ENCODE results near the gene HID1.
"Not testable (repeated sequence)": the region's sequence is repeated elsewhere in the genome, so short reads cannot be mapped to it uniquely, and the experiment has no call there.

The HID1 gene

DNA sequence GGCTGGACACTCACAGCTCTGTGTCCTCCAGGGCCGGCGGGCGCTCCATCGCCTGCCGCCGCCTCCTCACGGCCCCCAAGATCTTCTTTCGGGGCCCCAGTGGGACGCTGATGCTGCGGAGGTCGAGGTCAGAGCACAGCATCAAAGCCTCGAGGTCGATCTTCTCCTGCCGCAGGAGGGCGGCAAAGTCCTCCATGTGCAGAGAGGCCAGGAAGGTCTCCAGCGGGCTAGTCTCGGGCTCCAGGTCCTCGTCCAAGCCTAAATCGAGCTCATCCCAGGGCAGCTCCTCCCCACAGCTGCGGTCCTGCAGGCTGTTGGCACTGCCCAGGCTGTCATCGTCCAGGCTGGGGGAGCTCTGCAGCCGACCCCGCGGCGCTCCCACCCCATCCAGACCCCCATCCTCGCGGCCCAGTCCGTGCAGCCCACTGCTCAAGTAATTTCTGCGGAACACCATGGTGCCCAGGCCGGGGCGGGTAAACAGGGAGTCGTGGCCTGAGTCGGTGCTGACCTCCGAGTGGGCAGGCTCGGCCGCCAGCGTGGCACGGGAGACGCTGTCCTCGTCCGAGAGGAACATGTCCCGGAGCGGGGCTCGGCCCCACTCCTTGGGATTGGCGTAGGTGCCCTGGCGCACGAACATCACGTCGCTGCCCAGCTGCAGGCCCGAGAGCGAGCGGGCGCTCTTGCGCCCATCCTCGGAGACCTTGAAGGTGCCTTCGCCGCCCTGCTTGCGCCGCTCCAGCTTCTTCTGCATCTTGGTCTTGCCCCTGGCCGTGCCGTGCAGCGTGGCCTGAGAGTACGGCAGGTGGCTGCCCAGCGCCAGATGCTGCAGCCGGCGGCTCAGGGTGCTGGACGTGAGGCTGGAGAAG, 52.9 kb downstream of the HID1 start:
- Mint-ChIP-seq H3K27ac (no peak overlapping the region), H3K36me3 (no peaks in the 10 kb centered on the region), H3K4me1 (ENCODE audit: low read depth) (peaks cover 4% of the 10 kb centered on the region), H3K27me3 (peaks cover 10% of the 10 kb centered on the region), H3K9me3 (ENCODE audit: low read depth) (no peaks in the 10 kb centered on the region), H3K4me3 (no peak overlapping the region)

GRCh38 chr17:74918906-74919305, 53.7 kb downstream of the HID1 start:
- H3K4me3 Mint-ChIP-seq, result no peak overlapping the region
- no peaks in the 10 kb centered on the region for H3K9me3 Mint-ChIP-seq (ENCODE audit: low read depth)
- H3K27ac Mint-ChIP-seq, result no peak overlapping the region
- peaks cover 10% of the 10 kb centered on the region for H3K27me3 Mint-ChIP-seq
- no peaks in the 10 kb centered on the region for H3K4me1 Mint-ChIP-seq (ENCODE audit: low read depth)
- no peaks in the 10 kb centered on the region for H3K36me3 Mint-ChIP-seq

DNA sequence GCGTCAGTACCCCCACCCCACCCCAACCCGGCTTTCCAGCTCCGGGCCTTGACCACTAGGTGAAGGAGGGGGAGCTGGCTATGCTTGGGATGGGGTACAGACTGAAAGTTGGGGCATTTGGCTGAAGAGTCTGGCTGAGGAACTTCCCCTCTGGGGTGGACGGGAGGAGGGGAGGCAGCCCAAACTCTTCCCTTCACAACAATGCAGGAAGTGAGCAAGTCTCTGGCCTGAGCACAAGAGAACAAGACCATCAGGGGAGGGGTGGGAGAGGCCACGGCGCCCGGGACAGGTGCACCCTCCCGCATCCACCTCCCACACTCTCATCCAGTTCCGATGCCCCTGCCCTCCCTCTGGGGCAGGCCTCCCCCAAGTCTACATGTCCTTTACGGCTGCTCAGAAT, 55.1 kb downstream of the HID1 start:
- Mint-ChIP-seq H3K27me3 (peaks cover 10% of the 10 kb centered on the region), H3K36me3 (no peaks in the 10 kb centered on the region), H3K9me3 (ENCODE audit: low read depth) (no peaks in the 10 kb centered on the region), H3K27ac (no peak overlapping the region), H3K4me3 (no peak overlapping the region), H3K4me1 (ENCODE audit: low read depth) (no peaks in the 10 kb centered on the region)

DNA sequence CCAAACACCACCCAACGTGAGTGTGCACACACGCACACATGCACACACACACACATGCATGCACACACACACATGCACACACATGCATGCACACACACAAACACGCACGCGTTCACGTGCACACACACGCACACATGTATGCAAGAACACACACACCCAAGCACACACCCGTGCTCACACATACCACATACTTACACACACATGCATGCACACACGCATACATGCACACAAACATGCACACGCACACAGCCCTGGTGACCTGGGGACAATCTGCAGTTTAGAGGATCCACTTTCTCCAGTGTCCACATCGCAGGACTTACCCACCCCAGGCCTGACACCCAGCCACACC, 55.7 kb downstream of the HID1 start:
- no peaks in the 10 kb centered on the region for H3K36me3 Mint-ChIP-seq
- no peaks in the 10 kb centered on the region for H3K4me1 Mint-ChIP-seq (ENCODE audit: low read depth)
- peaks cover 10% of the 10 kb centered on the region for H3K27me3 Mint-ChIP-seq
- H3K4me3 Mint-ChIP-seq, result no peak overlapping the region
- no peaks in the 10 kb centered on the region for H3K9me3 Mint-ChIP-seq (ENCODE audit: low read depth)
- H3K27ac Mint-ChIP-seq, result no peak overlapping the region

- Mint-ChIP-seq H3K27me3 (peaks cover 9% of the 10 kb centered on the region), H3K27ac (no peak overlapping the region), H3K4me3 (no peak overlapping the region), H3K9me3 (ENCODE audit: low read depth) (no peaks in the 10 kb centered on the region), H3K4me1 (ENCODE audit: low read depth) (no peaks in the 10 kb centered on the region), H3K36me3 (no peaks in the 10 kb centered on the region)
Measured at GRCh38 chr17:74916136-74916850, 56.3 kb downstream of the HID1 start.

GRCh38 chr17:74911423-74911822, 61.1 kb downstream of the HID1 start:
- not testable (repeated sequence) for H3K9me3 Mint-ChIP-seq (ENCODE audit: low read depth); H3K27ac Mint-ChIP-seq; H3K27me3 Mint-ChIP-seq; H3K36me3 Mint-ChIP-seq; H3K4me3 Mint-ChIP-seq; H3K4me1 Mint-ChIP-seq (ENCODE audit: low read depth)

GRCh38 chr17:74909097-74909496, 63.5 kb downstream of the HID1 start:
- not testable (repeated sequence) for H3K36me3 Mint-ChIP-seq; H3K27ac Mint-ChIP-seq; H3K4me1 Mint-ChIP-seq (ENCODE audit: low read depth); H3K9me3 Mint-ChIP-seq (ENCODE audit: low read depth); H3K27me3 Mint-ChIP-seq; H3K4me3 Mint-ChIP-seq

DNA sequence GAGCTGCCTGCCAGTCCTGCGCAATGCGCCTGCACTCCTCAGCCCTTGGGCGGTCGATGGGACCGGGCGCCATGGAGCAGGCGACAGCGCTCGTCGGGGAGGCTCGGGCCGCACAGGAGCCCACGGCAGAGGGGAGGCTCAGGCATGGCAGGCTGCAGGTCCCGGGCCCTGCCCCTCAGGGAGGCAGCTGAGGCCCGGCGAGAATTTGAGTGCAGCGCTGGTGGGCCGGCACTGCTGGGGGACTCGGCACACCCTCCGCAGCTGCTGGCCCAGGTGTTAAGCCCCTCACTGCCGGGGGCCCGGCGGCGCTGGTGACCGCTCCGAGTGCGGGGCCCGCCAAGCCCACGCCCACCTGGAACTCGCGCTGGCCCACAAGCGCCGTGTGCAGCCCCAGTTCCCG, 65.5 kb downstream of the HID1 start:
- H3K4me1 Mint-ChIP-seq (ENCODE audit: low read depth), result no peaks in the 10 kb centered on the region
- no peak overlapping the region for H3K27ac Mint-ChIP-seq
- H3K9me3 Mint-ChIP-seq (ENCODE audit: low read depth), result no peaks in the 10 kb centered on the region
- no peak overlapping the region for H3K4me3 Mint-ChIP-seq
- H3K36me3 Mint-ChIP-seq, result no peaks in the 10 kb centered on the region
- peaks cover 2% of the 10 kb centered on the region for H3K27me3 Mint-ChIP-seq

DNA sequence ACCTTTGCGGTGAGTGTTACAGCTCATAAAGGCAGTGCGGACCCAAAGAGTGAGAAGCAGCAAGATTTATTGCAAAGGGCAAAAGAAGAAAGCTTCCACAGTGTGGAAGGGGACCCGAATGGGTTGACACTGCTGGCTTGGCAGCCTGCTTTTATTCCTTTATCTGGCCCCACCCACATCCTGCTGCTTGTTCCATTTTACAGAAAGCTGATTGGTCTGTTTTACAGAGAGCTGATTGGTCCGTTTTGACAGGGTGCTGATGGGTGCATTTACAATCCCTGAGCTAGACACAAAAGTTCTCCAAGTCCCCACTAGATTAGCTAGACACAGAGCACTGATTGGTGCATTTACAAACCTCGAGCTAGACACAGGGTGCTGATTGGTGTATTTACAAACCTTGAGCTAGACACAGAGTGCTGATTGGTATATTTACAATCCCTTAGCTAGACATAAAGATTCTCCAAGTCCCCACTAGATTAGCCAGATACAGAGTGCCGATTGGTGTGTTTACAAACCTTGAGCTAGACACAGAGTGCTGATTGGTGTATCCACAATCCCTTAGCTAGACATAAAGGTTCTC, 66.3 kb downstream of the HID1 start:
- not testable (repeated sequence) for H3K27me3 Mint-ChIP-seq; H3K4me3 Mint-ChIP-seq; H3K4me1 Mint-ChIP-seq (ENCODE audit: low read depth); H3K36me3 Mint-ChIP-seq; H3K9me3 Mint-ChIP-seq (ENCODE audit: low read depth); H3K27ac Mint-ChIP-seq

GRCh38 chr17:74904687-74905409, 67.7 kb downstream of the HID1 start:
- peaks cover 2% of the 10 kb centered on the region for H3K27me3 Mint-ChIP-seq
- no peaks in the 10 kb centered on the region for H3K9me3 Mint-ChIP-seq (ENCODE audit: low read depth)
- no peak overlapping the region for H3K27ac Mint-ChIP-seq
- no peaks in the 10 kb centered on the region for H3K36me3 Mint-ChIP-seq
- H3K4me3 Mint-ChIP-seq, result no peak overlapping the region
- H3K4me1 Mint-ChIP-seq (ENCODE audit: low read depth), result no peaks in the 10 kb centered on the region

DNA sequence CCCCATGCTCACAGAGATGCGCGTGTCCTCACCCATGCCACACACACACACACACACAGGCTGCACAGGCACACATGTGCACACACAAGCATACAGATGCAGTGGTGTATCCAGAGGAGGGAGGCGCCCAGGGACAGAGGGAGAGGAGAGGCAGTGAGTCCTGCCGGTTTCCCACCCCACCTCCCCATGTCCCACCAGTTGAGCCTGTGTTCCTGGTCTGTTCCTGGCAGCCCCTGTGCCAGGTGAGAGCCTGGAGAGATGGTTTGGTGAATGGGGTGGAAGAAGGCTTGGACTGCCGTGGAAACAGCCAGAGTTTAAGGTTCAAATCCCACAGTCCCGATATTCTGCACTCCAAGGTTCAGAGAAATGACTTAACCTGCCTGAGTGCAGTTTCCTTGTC, 68.9 kb downstream of the HID1 start:
- H3K36me3 Mint-ChIP-seq, result no peaks in the 10 kb centered on the region
- H3K4me3 Mint-ChIP-seq, result no peak overlapping the region
- no peak overlapping the region for H3K27ac Mint-ChIP-seq
- peaks cover 2% of the 10 kb centered on the region for H3K27me3 Mint-ChIP-seq
- H3K9me3 Mint-ChIP-seq (ENCODE audit: low read depth), result no peaks in the 10 kb centered on the region
- H3K4me1 Mint-ChIP-seq (ENCODE audit: low read depth), result no peaks in the 10 kb centered on the region

DNA sequence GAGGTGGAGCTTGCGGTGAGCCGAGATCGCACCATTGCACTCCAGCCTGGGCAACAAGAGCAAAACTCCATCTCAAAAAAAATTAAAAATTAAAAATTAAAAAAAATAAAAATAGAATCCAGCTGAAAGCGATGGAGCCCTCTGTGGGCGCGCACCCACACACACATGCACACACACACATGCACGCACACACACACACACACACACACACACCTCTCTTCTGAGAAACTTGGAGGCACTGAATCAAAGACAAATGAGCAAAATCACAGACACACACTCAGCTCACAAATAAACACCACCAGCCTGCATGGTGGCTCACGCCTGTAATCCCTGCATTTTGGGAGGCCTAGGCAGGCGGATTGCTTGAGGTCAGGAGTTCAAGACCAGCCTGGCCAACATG, 69.5 kb downstream of the HID1 start:
- Mint-ChIP-seq H3K4me1 (ENCODE audit: low read depth) (no peaks in the 10 kb centered on the region), H3K4me3 (no peak overlapping the region), H3K9me3 (ENCODE audit: low read depth) (no peaks in the 10 kb centered on the region), H3K36me3 (no peaks in the 10 kb centered on the region), H3K27me3 (peaks cover 2% of the 10 kb centered on the region), H3K27ac (no peak overlapping the region)

DNA sequence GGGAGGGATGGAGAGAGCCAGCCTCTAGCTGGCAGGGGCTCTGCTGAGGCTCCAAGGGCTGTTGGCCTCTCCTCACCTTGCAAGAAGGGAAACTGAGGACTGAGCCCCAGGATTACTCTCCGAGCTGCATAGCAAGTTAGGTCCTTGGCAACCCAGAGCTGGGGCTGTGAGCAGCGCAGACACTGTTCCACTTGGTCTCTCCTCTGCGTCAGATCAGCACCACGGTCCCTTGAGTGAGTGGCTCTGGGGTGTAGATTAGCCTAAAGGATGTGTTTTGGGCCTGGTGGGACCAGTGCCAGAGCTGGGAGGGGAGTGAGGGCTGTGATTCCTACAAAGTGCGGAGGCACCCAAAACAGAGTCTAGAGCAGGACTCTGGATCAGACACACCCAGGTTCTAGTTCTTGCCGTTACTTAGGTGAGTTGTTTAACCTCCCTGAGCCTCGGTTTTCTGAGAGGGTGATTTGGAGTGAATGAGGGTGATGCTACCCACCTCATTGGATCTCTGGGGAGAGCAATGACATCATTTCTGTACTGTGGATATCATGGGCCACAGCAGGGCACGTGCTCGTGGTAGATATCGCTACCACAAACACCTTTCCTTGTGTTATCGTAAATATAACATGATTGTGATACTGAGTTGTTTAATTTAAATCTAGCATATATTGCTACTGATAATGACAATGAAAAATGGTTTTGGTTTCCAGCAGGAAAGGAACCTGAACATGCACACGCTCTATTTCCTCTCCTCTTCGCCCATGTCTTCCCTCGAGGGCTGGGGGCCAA, 71.0 kb downstream of the HID1 start:
- H3K4me3 Mint-ChIP-seq, result no peak overlapping the region
- no peaks in the 10 kb centered on the region for H3K4me1 Mint-ChIP-seq (ENCODE audit: low read depth)
- no peaks in the 10 kb centered on the region for H3K9me3 Mint-ChIP-seq (ENCODE audit: low read depth)
- peaks cover 4% of the 10 kb centered on the region for H3K27me3 Mint-ChIP-seq
- no peak overlapping the region for H3K27ac Mint-ChIP-seq
- H3K36me3 Mint-ChIP-seq, result no peaks in the 10 kb centered on the region

All from activated naive CD8-positive, alpha-beta T cell (primary cell).